RPMI7951 (cell line): Measurements from ENCODE around the gene GALNTL6. TPM values are rescaled to one million over a fixed set of nuclear protein-coding genes. Genes with fewer than 3 reads are reported as not detected.
"Not testable (repeated sequence)": the region's sequence is repeated elsewhere in the genome, so short reads cannot be mapped to it uniquely, and the experiment has no call there.

Source experiments
- DNase-seq: peaks from one replicate; pipeline ENCODE4 v3.0.0-alpha.2; 2012; ENCODE audit warnings: low read depth
- total RNA-seq: library from RNA; depleted of rRNA; stranded (reverse); fragments of >200 nt; shearing (Covaris generic); gene quantifications from 2 replicates; pipeline ENCODE4 v1.2.3, GENCODE V29; 2014

The GALNTL6 gene
- total RNA-seq, 1 experiment from 2014 or later: not detected

GRCh38 chr4:172392741-172393140 lies 579.5 kb downstream of the GALNTL6 start:
- DNase-seq: no peak

- DNase-seq: no peak
Observed at GRCh38 chr4:172393220-172393619, 580.0 kb downstream of the GALNTL6 start.

GRCh38 chr4:172404676-172405075 lies 591.5 kb downstream of the GALNTL6 start:
- no peak for DNase-seq

- DNase-seq: no peak
Observed at GRCh38 chr4:172410363-172410762, 597.2 kb downstream of the GALNTL6 start.

- DNase-seq: no peak
Observed at GRCh38 chr4:172411149-172411548, 597.9 kb downstream of the GALNTL6 start.

- no peak for DNase-seq
Observed at GRCh38 chr4:172412851-172413580, 599.8 kb downstream of the GALNTL6 start.

- DNase-seq: not testable (repeated sequence)
Observed at GRCh38 chr4:172428979-172429378, 615.8 kb downstream of the GALNTL6 start.

- no peak for DNase-seq
Observed at GRCh38 chr4:172480471-172480870, 667.3 kb downstream of the GALNTL6 start.

GRCh38 chr4:172481802-172482508 lies 668.8 kb downstream of the GALNTL6 start:
- DNase-seq: no peak

- DNase-seq: no peak
Observed at GRCh38 chr4:172485007-172485406, 671.8 kb downstream of the GALNTL6 start.

GRCh38 chr4:172486531-172486930 lies 673.3 kb downstream of the GALNTL6 start:
- DNase-seq: no peak

GRCh38 chr4:172489861-172490260 lies 676.7 kb downstream of the GALNTL6 start:
- no peak for DNase-seq

GRCh38 chr4:172495769-172496168 lies 682.6 kb downstream of the GALNTL6 start:
- no peak for DNase-seq

GRCh38 chr4:172497321-172497720 lies 684.1 kb downstream of the GALNTL6 start:
- no peak for DNase-seq

- no peak for DNase-seq
Observed at GRCh38 chr4:172514011-172514410, 700.8 kb downstream of the GALNTL6 start.

- DNase-seq: no peak
Observed at GRCh38 chr4:172514801-172515200, 701.6 kb downstream of the GALNTL6 start.

GRCh38 chr4:172515266-172515879 lies 702.2 kb downstream of the GALNTL6 start:
- DNase-seq: no peak

GRCh38 chr4:172517391-172517790 lies 704.2 kb downstream of the GALNTL6 start:
- DNase-seq: no peak

GRCh38 chr4:172521248-172521647 lies 708.0 kb downstream of the GALNTL6 start:
- no peak for DNase-seq

- DNase-seq: no peak
Observed at GRCh38 chr4:172521680-172522079, 708.5 kb downstream of the GALNTL6 start.

GRCh38 chr4:172543249-172543648 lies 730.0 kb downstream of the GALNTL6 start:
- no peak for DNase-seq

- DNase-seq: no peak
Observed at GRCh38 chr4:172546782-172547181, 733.6 kb downstream of the GALNTL6 start.

- DNase-seq: no peak
Observed at GRCh38 chr4:172547724-172548123, 734.5 kb downstream of the GALNTL6 start.
